GM10266 (cell line): ENCODE measurements around the gene UBE2L5.

ENCODE experiments used
- DNase-seq: peaks from one replicate; pipeline ENCODE4 v3.0.0; 2012; ENCODE audit errors: extremely low spot score
- CTCF ChIP-seq: IDR thresholded peaks from 2 replicates; pipeline ENCODE4 v1.5.1; 2012; ENCODE audit warnings: mild to moderate bottlenecking, low read depth; ENCODE audit not compliant: control insufficient read depth, insufficient read depth; ENCODE audit errors: missing control alignments

UBE2L5 gene

DNA sequence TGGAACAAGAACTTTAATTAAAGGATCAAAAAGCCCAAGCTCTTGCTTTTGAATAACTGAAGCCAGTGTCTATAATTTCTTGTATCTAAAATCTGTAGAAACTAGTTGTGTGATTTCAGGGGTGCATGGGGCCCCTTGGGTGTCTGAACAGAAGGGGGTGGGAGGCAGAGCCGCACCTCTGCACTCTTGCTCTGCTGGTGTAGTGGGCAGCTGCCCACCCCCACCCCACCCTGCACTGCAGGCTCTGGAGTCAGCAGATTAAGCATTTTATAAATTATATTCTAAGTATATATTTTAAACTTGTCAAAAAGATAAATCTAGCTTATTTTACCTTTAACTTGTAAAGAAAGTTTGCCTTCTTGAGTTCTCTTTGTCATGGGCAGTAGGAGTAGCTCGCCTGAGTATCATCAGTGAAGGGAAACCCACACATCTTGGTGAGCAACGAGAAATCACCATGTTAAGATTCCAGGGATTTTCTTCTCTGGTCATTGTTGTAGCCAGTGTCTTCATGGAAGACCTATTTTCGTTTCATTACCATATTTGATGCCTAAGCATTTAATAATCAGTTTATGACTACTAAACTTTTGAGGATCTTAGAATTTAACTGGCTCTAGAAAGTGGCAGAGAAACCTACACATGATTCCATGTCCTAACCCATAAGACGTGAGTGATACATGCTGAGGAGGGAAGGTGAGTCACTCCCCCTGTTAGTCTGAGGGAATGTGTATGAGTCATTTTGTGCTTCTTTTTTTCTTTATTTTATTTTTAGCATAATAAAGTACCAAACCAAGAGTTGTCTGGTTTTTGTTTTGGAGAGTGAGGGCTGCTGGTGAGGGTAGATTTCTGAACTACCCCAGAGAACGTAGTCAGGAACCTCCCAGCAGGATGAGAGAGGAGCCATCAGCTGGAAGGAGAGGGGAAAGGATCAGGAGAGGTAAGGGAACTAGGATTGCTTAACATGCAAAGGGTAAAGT lies 7.7 kb downstream of the UBE2L5 start:
- no peak for TF ChIP-seq CTCF
- DNase-seq: peak; percentile 42

DNA sequence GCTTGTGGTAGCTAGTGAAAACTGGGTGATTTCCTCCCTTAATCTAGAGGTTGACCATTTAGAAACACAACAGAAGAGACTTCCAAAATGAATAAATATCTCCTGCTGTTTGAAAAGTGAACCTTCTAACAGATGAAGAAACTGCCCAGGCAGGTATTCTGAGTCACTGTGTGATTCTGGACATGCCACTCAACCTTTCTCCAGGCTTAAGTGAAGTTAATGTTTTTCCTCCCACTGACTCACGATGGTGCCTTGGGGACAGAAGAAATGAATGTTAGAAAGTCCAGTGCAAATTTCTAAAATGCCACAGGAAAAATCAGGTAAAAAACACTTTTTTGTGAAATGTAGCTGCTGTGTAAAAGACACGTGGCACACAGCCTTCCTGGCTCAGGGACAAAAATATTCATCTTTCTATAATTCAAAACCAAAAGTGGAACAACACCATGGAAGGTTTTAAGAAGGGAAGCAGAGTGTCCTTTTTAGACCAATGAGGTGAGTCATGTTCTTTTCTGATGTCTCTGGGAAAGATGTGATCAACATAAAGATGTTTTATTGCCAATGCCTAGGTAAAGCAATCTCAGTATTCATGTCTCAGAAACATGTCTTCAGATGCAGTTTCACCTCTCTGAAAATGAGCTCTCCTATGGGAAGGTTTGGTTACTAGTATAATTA lies 9.1 kb downstream of the UBE2L5 start:
- no peak for TF ChIP-seq CTCF
- no peak for DNase-seq

DNA sequence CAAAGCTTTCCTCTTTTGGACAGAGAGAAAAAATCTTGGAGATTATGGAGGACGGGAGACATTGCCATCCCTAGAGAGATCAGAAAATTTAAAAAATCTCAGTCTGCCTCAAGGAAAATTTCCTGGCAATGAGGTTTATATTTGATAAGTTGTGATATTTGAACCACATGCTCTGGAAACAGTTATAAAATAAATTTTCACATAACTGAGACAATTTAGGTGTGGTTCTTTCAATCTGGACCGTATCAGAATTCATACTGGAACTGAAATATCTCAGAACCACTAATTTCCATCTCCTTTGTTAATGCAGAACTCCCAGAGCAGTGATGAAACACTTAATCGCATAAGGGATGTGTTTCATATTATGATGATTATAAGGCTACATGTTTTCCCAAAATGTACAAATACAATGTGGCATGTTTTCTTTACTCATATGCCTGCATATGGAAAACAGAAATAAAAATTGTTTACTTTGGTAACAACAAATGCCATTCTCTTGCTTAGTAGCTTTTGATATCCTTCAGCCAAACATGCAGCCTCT lies 13.7 kb downstream of the UBE2L5 start:
- no peak for TF ChIP-seq CTCF
- DNase-seq: no peak

DNA sequence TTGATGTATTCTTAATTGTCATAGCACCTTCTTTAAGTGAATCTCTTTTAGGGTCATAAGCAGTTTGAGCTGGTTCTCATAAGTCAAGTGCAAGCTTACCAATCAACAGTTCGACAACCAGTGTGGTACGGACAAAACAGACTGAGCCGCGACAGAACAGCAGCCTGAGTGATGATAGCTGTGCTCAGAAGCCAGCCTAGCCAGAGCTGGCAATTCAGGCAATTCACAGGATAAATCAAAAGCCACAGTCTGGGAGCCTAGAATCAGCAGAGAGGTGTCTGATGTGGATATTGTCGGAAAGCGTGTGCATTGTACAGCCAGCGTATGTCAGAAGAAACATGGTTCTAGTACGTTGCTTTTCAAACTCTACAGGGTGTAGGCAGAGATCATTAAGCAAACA lies 14.9 kb downstream of the UBE2L5 start:
- no peak for TF ChIP-seq CTCF

DNA sequence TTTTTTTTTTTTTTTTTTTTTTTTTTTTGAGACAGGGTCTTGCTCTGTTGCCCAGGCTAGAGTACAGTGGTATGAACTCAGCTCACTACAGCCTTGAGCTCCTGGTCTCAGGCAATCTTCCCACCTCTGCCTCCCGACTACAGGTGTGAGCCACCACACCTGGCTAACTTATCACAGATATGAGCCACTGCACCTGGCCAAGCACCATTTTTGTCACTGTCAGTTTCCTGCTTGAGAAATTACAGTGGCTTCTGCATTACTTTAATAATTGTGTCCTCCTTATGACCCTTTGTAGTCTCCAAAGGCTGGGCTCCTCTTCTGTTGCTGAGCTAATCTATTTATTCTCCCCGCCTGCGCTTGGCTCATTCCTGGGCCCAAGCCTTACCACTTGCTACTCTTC lies 16.0 kb downstream of the UBE2L5 start:
- no peak for DNase-seq
- TF ChIP-seq CTCF: no peak

More for the DNA sequence above, 14.9 kb downstream of the UBE2L5 start:
- DNase-seq: no peak

- DNase-seq: no peak
- no peak for TF ChIP-seq CTCF
Measured at GRCh38 chr13:30440910-30441703, 18.8 kb downstream of the UBE2L5 start.
